Fibroblast of lung (primary cell): ENCODE results near the gene IARS2. TPM values are rescaled to one million over a fixed set of nuclear protein-coding genes. Genes with fewer than 3 reads are reported as not detected.
A peak's percentile ranks its signal among the peaks of the same experiment; 100 is the strongest.
"Not testable (repeated sequence)": the region's sequence is repeated elsewhere in the genome, so short reads cannot be mapped to it uniquely, and the experiment has no call there.

Experiments used
- DNase-seq, 2 donors: peaks; one replicate each; pipeline versions ENCODE4 v3.0.0 to v3.0.0-alpha.2; 2010; ENCODE audit warnings: low read depth in 2 of 2
- H2AFZ ChIP-seq: 2 replicates; pipeline ENCODE4 v1.5.1; 2012; ENCODE audit warnings: low read length, control low read depth, inconsistent platforms
- H3K27ac ChIP-seq: 2 replicates; pipeline ENCODE4 v1.5.1; 2011; ENCODE audit warnings: low read length, control low read depth; ENCODE audit not compliant: insufficient read depth
- H3K27me3 ChIP-seq: 2 replicates; pipeline ENCODE4 v1.5.1; 2011; ENCODE audit warnings: mild to moderate bottlenecking, low read length; ENCODE audit not compliant: control insufficient read depth, insufficient read depth
- H3K36me3 ChIP-seq: 2 replicates; pipeline ENCODE4 v1.5.1; 2011; ENCODE audit warnings: low read length; ENCODE audit not compliant: control insufficient read depth, insufficient read depth
- H3K4me1 ChIP-seq: 2 replicates; pipeline ENCODE4 v1.5.1; 2011; ENCODE audit warnings: low read length; ENCODE audit not compliant: control insufficient read depth, insufficient read depth; ENCODE audit errors: extremely low read depth
- H3K4me2 ChIP-seq: 2 replicates; pipeline ENCODE4 v1.5.1; 2011; ENCODE audit warnings: low read length, control low read depth; ENCODE audit not compliant: insufficient read depth; ENCODE audit errors: extremely low read depth
- H3K4me3 ChIP-seq, 4 experiments: fragments of 200-600 bp in 1 of 4; sonication (generic) in 1 of 4; replicated peaks in 1 of 4; 2 replicates each; pipeline ENCODE4 v1.5.1; 2011 to 2016; ENCODE audit warnings: low read length in 4 of 4, low read depth in 3 of 4, mild to moderate bottlenecking in 3 of 4, control low read depth in 2 of 4, inconsistent platforms in 1 of 4, mixed read lengths in 1 of 4; ENCODE audit not compliant: insufficient read depth in 1 of 4; ENCODE audit errors: control extremely low read depth in 1 of 4
- H3K79me2 ChIP-seq: 2 replicates; pipeline ENCODE4 v1.5.1; 2012; ENCODE audit warnings: mild to moderate bottlenecking, low read length, inconsistent platforms; ENCODE audit not compliant: control insufficient read depth, insufficient read depth
- H3K9ac ChIP-seq: 2 replicates; pipeline ENCODE4 v1.5.1; 2011; ENCODE audit warnings: mild to moderate bottlenecking, low read length, control low read depth; ENCODE audit not compliant: insufficient read depth
- H3K9me3 ChIP-seq: 2 replicates; pipeline ENCODE4 v1.5.1; 2012; ENCODE audit warnings: low read depth, low read length; ENCODE audit not compliant: control insufficient read depth, insufficient read depth
- H4K20me1 ChIP-seq: 2 replicates; pipeline ENCODE4 v1.5.1; 2011; ENCODE audit warnings: low read length; ENCODE audit not compliant: control insufficient read depth, insufficient read depth; ENCODE audit errors: extremely low read depth
- CTCF ChIP-seq, 2 donors: IDR thresholded peaks in 1 of 2; conservative IDR thresholded peaks in 1 of 2; 1 replicate in 1 of 2; 2 replicates in 1 of 2; pipeline ENCODE4 v1.5.1; 2011 to 2012; ENCODE audit warnings: low read length in 2 of 2, control low read depth in 1 of 2, inconsistent platforms in 1 of 2, low read depth in 1 of 2, mild to moderate bottlenecking in 1 of 2
- EZH2 ChIP-seq: IDR thresholded peaks from 2 replicates; pipeline ENCODE4 v1.5.1; 2012; ENCODE audit warnings: low read length, control low read depth, mild to moderate bottlenecking; ENCODE audit errors: missing control alignments
- polyA plus RNA-seq, 2 donors: library from polyadenylated mRNA; depleted of rRNA in 1 of 2; stranded (reverse) in 1 of 2; unstranded in 1 of 2; fragments of >200 nt; gene quantifications; 2 replicates each; pipeline ENCODE4 v1.2.1, GENCODE V29; 2011 to 2012; ENCODE audit warnings: missing spikeins in 1 of 2
- total RNA-seq: library from RNA; depleted of rRNA; stranded (reverse); fragments of >200 nt; gene quantifications from 2 replicates; pipeline ENCODE4 v1.2.1, GENCODE V29; 2014

The IARS2 gene
- total and polyA plus RNA-seq, 2 donors (not counting 1 experiment from before 2014, with no cell fraction given): 34.1 to 99.1 TPM

- no peak for DNase-seq
- Histone ChIP-seq H3K4me3 (no peak overlapping the region), H3K9ac (no peak overlapping the region), H3K27ac (no peak overlapping the region), H3K27me3 (no peaks in the 10 kb centered on the region), H3K4me2 (no peak overlapping the region), H3K9me3 (no peaks in the 10 kb centered on the region), H2AFZ (no peak overlapping the region), H3K4me1 (peaks cover 4% of the 10 kb centered on the region), H4K20me1 (no peaks in the 10 kb centered on the region), H3K36me3 (peaks cover 3% of the 10 kb centered on the region), H3K79me2 (peaks cover 10% of the 10 kb centered on the region)
- TF ChIP-seq EZH2 (no peak), CTCF (conservative IDR thresholded peaks at IDR 0.05 in 1 of 2, IDR thresholded peaks at IDR 0.05 in 1 of 2; ENCODE audit: low read depth in 1 of 2, low read length in 2 of 2) (no peak)
These were observed 5.9 kb downstream of the IARS2 start for GRCh38 chr1:220099826-220100225.

GRCh38 chr1:220110473-220110872 lies 16.5 kb downstream of the IARS2 start:
- H3K4me3 ChIP-seq, H3K4me1 ChIP-seq, H3K4me2 ChIP-seq, H4K20me1 ChIP-seq, H3K27ac ChIP-seq, H3K79me2 ChIP-seq, DNase-seq, H3K27me3 ChIP-seq, H3K9ac ChIP-seq, H2AFZ ChIP-seq, H3K9me3 ChIP-seq, H3K36me3 ChIP-seq: not testable (repeated sequence)

- not testable (repeated sequence) for H3K9me3 ChIP-seq, H3K4me1 ChIP-seq, H2AFZ ChIP-seq, H3K9ac ChIP-seq, DNase-seq, H3K27ac ChIP-seq, H3K4me3 ChIP-seq, H3K36me3 ChIP-seq, H3K27me3 ChIP-seq, H4K20me1 ChIP-seq, H3K4me2 ChIP-seq, H3K79me2 ChIP-seq
These were observed 18.7 kb downstream of the IARS2 start for GRCh38 chr1:220112600-220112999.

GRCh38 chr1:220113136-220113695 lies 19.3 kb downstream of the IARS2 start:
- Histone ChIP-seq H3K36me3 (no peaks in the 10 kb centered on the region), H3K27ac (no peak overlapping the region), H3K4me2 (no peak overlapping the region), H3K79me2 (no peaks in the 10 kb centered on the region), H2AFZ (no peak overlapping the region), H3K4me1 (no peaks in the 10 kb centered on the region), H3K9me3 (no peaks in the 10 kb centered on the region), H3K4me3 (no peak overlapping the region), H3K27me3 (no peaks in the 10 kb centered on the region), H3K9ac (no peak overlapping the region), H4K20me1 (no peaks in the 10 kb centered on the region)
- peak in 1 of 2 donors; percentile 38 for DNase-seq
- TF ChIP-seq CTCF (conservative IDR thresholded peaks at IDR 0.05 in 1 of 2, IDR thresholded peaks at IDR 0.05 in 1 of 2; ENCODE audit: low read depth in 1 of 2, low read length in 2 of 2) (peak; percentile 40 to 62), EZH2 (no peak)
